GM12878 (cell line): ENCODE measurements around the gene SHLD1. TPM values are rescaled to one million over a fixed set of nuclear protein-coding genes. Genes with fewer than 3 reads are reported as not detected.

Experiments
- ATAC-seq: fragments of 200-7000 bp; cut with Tn5 transposase; 3 replicates; pipeline ENCODE4 v1.9.1; 2020; ENCODE audit warnings: mild to moderate bottlenecking, moderate library complexity
- BruUV-seq: library from RNA; stranded (reverse); fragments of 400-500 nt; replicated peaks from 2 replicates; lab custom pipeline; 2021; lab: Mats Ljungman, UMichigan
- CTCF ChIA-PET: fragments of 300-600 bp; sonication (Branson Sonifier 250); formaldehyde crosslinking; extraction: SDS; loops from one replicate; lab custom pipeline; 2021; ENCODE audit warnings: inconsistent platforms; lab: Yijun Ruan, JAX
- POLR2A ChIA-PET: fragments of 350-600 bp; formaldehyde crosslinking; extraction: SDS; loops from one replicate; lab custom pipeline; 2021; ENCODE audit warnings: inconsistent platforms; lab: Charles Lee
- RAD21 ChIA-PET: fragments of 300-600 bp; sonication (Branson Sonifier 250); formaldehyde crosslinking; loops from one replicate; lab custom pipeline; 2023; ENCODE audit warnings: antibody characterized with exemption; ENCODE audit not compliant: unreplicated experiment; lab: Charles Lee
- SMC1A ChIA-PET: fragments of 300-600 bp; sonication (Branson Sonifier 250); formaldehyde crosslinking; loops from one replicate; lab custom pipeline; 2023; ENCODE audit not compliant: unreplicated experiment, uncharacterized antibody; lab: Charles Lee
- DNase-seq: peaks from one replicate; pipeline ENCODE4 v3.0.0-alpha.2; 2011; ENCODE audit warnings: low read depth, low spot score
- FAIRE-seq: peaks from 3 replicates; lab custom pipeline; 2011; peaks lifted over from hg19 to GRCh38; lab: Jason Lieb, UNC
- H2AFZ ChIP-seq: 2 replicates; pipeline ENCODE4 v1.6.0; 2011; ENCODE audit warnings: low read depth, low read length, control low read depth; ENCODE audit not compliant: control insufficient read depth
- H3K27ac ChIP-seq: 2 replicates; pipeline ENCODE4 v1.5.1; 2011; ENCODE audit warnings: control low read depth; ENCODE audit not compliant: control insufficient read depth, insufficient read depth
- H3K27me3 ChIP-seq, 2 experiments: replicated peaks in 1 of 2; 2 replicates each; pipeline versions ENCODE4 v1.6.0 to v1.6.1; 2011; ENCODE audit warnings: low read length in 1 of 2; ENCODE audit not compliant: control insufficient read depth in 2 of 2, insufficient read depth in 2 of 2
- H3K36me3 ChIP-seq, 2 experiments: 2 replicates each; pipeline ENCODE4 v1.5.1; 2011; ENCODE audit warnings: low read length in 1 of 2; ENCODE audit not compliant: control insufficient read depth in 2 of 2, insufficient read depth in 2 of 2
- H3K4me1 ChIP-seq: 2 replicates; pipeline ENCODE4 v1.6.1; 2011; ENCODE audit warnings: mild to moderate bottlenecking, low read length, moderate library complexity, mixed read lengths; ENCODE audit not compliant: control insufficient read depth, insufficient read depth
- H3K4me2 ChIP-seq: 2 replicates; pipeline ENCODE4 v1.6.0; 2011; ENCODE audit warnings: control low read depth; ENCODE audit not compliant: control insufficient read depth, insufficient read depth
- H3K4me3 ChIP-seq: fragments of 200-600 bp; sonication (generic); 2 replicates; pipeline ENCODE4 v1.5.1; 2016
- H3K79me2 ChIP-seq: 2 replicates; pipeline ENCODE4 v1.6.0; 2011; ENCODE audit warnings: low read length; ENCODE audit not compliant: control insufficient read depth, insufficient read depth
- H3K9ac ChIP-seq: 2 replicates; pipeline ENCODE4 v1.8.0; 2011; ENCODE audit warnings: low read length, control low read depth, mixed read lengths; ENCODE audit not compliant: control insufficient read depth, insufficient read depth
- H3K9me3 ChIP-seq: replicated peaks from 3 replicates; pipeline ENCODE4 v1.5.1; 2011; ENCODE audit warnings: mild to moderate bottlenecking, low read length; ENCODE audit not compliant: control insufficient read depth, insufficient read depth
- H4K20me1 ChIP-seq: 2 replicates; pipeline ENCODE4 v1.6.0; 2011; ENCODE audit not compliant: control insufficient read depth, insufficient read depth
- ATF7 ChIP-seq: fragments of 450-650 bp; IDR thresholded peaks from 2 replicates; pipeline ENCODE4 v1.6.1; 2016; ENCODE audit warnings: low read depth, mild to moderate bottlenecking
- BACH1 ChIP-seq: fragments of 450-650 bp; IDR thresholded peaks from 2 replicates; pipeline ENCODE4 v1.6.1; 2017; ENCODE audit warnings: mild to moderate bottlenecking, borderline replicate concordance
- BHLHE40 ChIP-seq, 2 experiments: fragments of 450-650 bp in 1 of 2; IDR thresholded peaks; 2 replicates each; pipeline ENCODE4 v1.6.1; 2011 to 2017; ENCODE audit warnings: low read depth in 2 of 2, borderline replicate concordance in 1 of 2, improper control_type of control experiment in 1 of 2, low read length in 1 of 2, mild to moderate bottlenecking in 1 of 2
- CBFB ChIP-seq: IDR thresholded peaks from 2 replicates; pipeline ENCODE4 v1.6.1; 2016; ENCODE audit warnings: antibody characterized with exemption, low read depth
- CHD4 ChIP-seq: fragments of 200-600 bp; sonication (generic); IDR thresholded peaks from 2 replicates; pipeline ENCODE4 v1.6.1; 2016; ENCODE audit warnings: mild to moderate bottlenecking
- EZH2 ChIP-seq: IDR thresholded peaks from 2 replicates; pipeline ENCODE4 v1.6.1; 2012; ENCODE audit warnings: low read depth, mild to moderate bottlenecking, control low read depth, inconsistent platforms, low read length, borderline replicate concordance; ENCODE audit not compliant: control insufficient read depth
- MYB ChIP-seq: fragments of 150-350 bp; IDR thresholded peaks from 2 replicates; pipeline ENCODE4 v1.6.1; 2014; ENCODE audit warnings: mild to moderate bottlenecking, low read depth, low read length, borderline replicate concordance
- ZZZ3 ChIP-seq: IDR thresholded peaks from 2 replicates; pipeline ENCODE4 v1.6.1; 2011; ENCODE audit warnings: low read depth; ENCODE audit not compliant: control insufficient read depth, insufficient read length
- WGBS: methylation state at CpG from one replicate; pipeline ENCODE4 v1.1.6; 2016; ENCODE audit warnings: low lambda C conversion rate; ENCODE audit not compliant: insufficient replicate concordance, insufficient coverage; ENCODE audit errors: missing lambda C conversion rate; 5-methylcytosine and 5-hydroxymethylcytosine counted together
- in situ Hi-C: fragments of 300-500 bp; cut with MboI; formaldehyde crosslinking; loops from 9 replicates; pipeline ENCODE4 v1.14.3; 2018; ENCODE audit warnings: mixed read lengths
- intact Hi-C: fragments of 100-400 bp; cut with micrococcal nuclease; formaldehyde crosslinking; loops from one replicate; pipeline ENCODE4 v1.14.2; 2022; ENCODE audit not compliant: unreplicated experiment
- polyA plus RNA-seq, 11 experiments: library from polyadenylated mRNA; depleted of rRNA in 4 of 11; unstranded in 6 of 11; stranded (reverse) in 5 of 11; fragments of >200 nt; fragmentation: Nextera tagmentation in 4 of 11; fragmentation: Illumina TruSeq in 1 of 11; extraction: Ambion mirVana in 4 of 11; extraction: Trizol in 1 of 11; gene quantifications; 1 replicate in 1 of 11; 2 replicates in 10 of 11; pipeline versions ENCODE4 v1.2.1 to v1.2.3, GENCODE V29; 2011 to 2016; ENCODE audit warnings: inconsistent platforms in 2 of 11, missing spikeins in 2 of 11, low read depth in 1 of 11
- total RNA-seq, 4 experiments: library from RNA; depleted of rRNA in 3 of 4; stranded (reverse); fragments of >200 nt in 3 of 4; fragmentation: Illumina TruSeq in 1 of 4; extraction: Trizol in 1 of 4; gene quantifications; 2 replicates each; pipeline versions ENCODE4 v1.2.1 to v1.2.3, GENCODE V29; 2013 to 2021
- TF ChIP-seq, protein P1 (sequence below): fragments of 450-650 bp; conservative IDR thresholded peaks from 2 replicates; pipeline ENCODE4 v1.6.1; 2017; ENCODE audit warnings: mild to moderate bottlenecking, moderate library complexity
- TF ChIP-seq, protein P2 (sequence below), 3 experiments: IDR thresholded peaks in 2 of 3; conservative IDR thresholded peaks in 1 of 3; 2 replicates each; pipeline ENCODE4 v1.5.1; 2011; ENCODE audit warnings: low read depth in 3 of 3, low read length in 3 of 3, mild to moderate bottlenecking in 3 of 3, control low read depth in 2 of 3, moderate library complexity in 2 of 3, inconsistent platforms in 1 of 3, mixed read lengths in 1 of 3; ENCODE audit not compliant: control insufficient read depth in 2 of 3, insufficient read depth in 1 of 3; ENCODE audit errors: extremely low read depth in 1 of 3
- TF ChIP-seq, protein P3 (sequence below): IDR thresholded peaks from 2 replicates; pipeline ENCODE4 v1.6.1; 2011; ENCODE audit warnings: low read depth, low read length, improper control_type of control experiment, borderline replicate concordance

The SHLD1 gene
- total and polyA plus RNA-seq, 10 of the 15 experiments (the other 5 are each of a cell fraction or from before 2014, with no cell fraction given): 10.8 to 70.9 (median 25.4) TPM

DNA sequence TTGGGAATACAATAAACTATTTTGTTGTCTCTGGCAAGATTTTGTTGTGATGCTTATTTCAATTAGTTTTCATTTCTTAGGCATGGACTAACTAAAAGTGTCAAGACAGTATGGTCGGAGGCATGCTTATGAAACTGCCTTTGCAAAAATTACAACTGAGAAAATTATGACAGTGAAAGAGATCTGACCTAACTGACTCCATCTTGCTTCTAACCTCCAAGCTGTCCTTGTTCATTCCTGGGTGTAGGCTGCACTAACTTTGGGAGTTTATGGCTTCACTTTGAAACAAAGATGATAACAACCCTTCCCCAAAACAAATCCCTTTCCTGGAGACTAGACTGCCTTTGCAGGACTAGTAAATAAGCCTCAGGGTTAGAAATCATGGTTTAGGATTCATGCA, 4.1 kb upstream of the SHLD1 start:
- DNase-seq (no peak), FAIRE-seq (no peak), ATAC-seq (no peak)
- Histone ChIP-seq H2AFZ (no peak overlapping the region), H3K27me3 (no peaks in the 10 kb centered on the region), H3K9ac (no peak overlapping the region), H3K79me2 (peaks cover 6% of the 10 kb centered on the region), H3K36me3 (no peaks in the 10 kb centered on the region), H3K4me3 (no peak overlapping the region), H3K4me1 (peaks cover 3% of the 10 kb centered on the region; the same call in 1 of the 2 replicates), H3K4me2 (no peak overlapping the region), H3K27ac (no peak overlapping the region), H4K20me1 (no peaks in the 10 kb centered on the region), H3K9me3 (no peaks in the 10 kb centered on the region)
- ChIA-PET RAD21 (interaction anchor here (1.8 kb wide), 1 partner anchor 101 kb away, joined by 3 read pairs; no protein-coding TSS in a partner anchor), CTCF (interaction anchor here (0.8 to 1.4 kb wide), 2 partner anchors 48 to 217 kb away, joined by 4 to 5 read pairs; no protein-coding TSS in a partner anchor), SMC1A (interaction anchor here (0.7 to 1.2 kb wide), 4 partner anchors 51 to 216 kb away, joined by 3 read pairs; no protein-coding TSS in a partner anchor), POLR2A (interaction anchor here (0.5 to 0.7 kb wide), 2 partner anchors 11 to 218 kb away, joined by 3 to 5 read pairs; no protein-coding TSS in a partner anchor)
- TF ChIP-seq, protein P1, sequence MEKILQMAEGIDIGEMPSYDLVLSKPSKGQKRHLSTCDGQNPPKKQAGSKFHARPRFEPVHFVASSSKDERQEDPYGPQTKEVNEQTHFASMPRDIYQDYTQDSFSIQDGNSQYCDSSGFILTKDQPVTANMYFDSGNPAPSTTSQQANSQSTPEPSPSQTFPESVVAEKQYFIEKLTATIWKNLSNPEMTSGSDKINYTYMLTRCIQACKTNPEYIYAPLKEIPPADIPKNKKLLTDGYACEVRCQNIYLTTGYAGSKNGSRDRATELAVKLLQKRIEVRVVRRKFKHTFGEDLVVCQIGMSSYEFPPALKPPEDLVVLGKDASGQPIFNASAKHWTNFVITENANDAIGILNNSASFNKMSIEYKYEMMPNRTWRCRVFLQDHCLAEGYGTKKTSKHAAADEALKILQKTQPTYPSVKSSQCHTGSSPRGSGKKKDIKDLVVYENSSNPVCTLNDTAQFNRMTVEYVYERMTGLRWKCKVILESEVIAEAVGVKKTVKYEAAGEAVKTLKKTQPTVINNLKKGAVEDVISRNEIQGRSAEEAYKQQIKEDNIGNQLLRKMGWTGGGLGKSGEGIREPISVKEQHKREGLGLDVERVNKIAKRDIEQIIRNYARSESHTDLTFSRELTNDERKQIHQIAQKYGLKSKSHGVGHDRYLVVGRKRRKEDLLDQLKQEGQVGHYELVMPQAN: no peak
- TF ChIP-seq CBFB (no peak), CHD4 (no peak), ZZZ3 (no peak), EZH2 (no peak), MYB (no peak), BHLHE40 (IDR thresholded peaks at IDR 0.05; ENCODE audit: borderline replicate concordance in 1 of 2, low read depth in 2 of 2, low read length in 1 of 2) (no peak), BACH1 (no peak), ATF7 (no peak)
- TF ChIP-seq, protein P2, sequence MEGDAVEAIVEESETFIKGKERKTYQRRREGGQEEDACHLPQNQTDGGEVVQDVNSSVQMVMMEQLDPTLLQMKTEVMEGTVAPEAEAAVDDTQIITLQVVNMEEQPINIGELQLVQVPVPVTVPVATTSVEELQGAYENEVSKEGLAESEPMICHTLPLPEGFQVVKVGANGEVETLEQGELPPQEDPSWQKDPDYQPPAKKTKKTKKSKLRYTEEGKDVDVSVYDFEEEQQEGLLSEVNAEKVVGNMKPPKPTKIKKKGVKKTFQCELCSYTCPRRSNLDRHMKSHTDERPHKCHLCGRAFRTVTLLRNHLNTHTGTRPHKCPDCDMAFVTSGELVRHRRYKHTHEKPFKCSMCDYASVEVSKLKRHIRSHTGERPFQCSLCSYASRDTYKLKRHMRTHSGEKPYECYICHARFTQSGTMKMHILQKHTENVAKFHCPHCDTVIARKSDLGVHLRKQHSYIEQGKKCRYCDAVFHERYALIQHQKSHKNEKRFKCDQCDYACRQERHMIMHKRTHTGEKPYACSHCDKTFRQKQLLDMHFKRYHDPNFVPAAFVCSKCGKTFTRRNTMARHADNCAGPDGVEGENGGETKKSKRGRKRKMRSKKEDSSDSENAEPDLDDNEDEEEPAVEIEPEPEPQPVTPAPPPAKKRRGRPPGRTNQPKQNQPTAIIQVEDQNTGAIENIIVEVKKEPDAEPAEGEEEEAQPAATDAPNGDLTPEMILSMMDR (IDR thresholded peaks at IDR 0.05 in 2 of 3, conservative IDR thresholded peaks at IDR 0.05 in 1 of 3; ENCODE audit: control insufficient read depth in 2 of 3, extremely low read depth in 1 of 3, insufficient read depth in 1 of 3, low read depth in 3 of 3, low read length in 3 of 3): no peak
- TF ChIP-seq, protein P3, sequence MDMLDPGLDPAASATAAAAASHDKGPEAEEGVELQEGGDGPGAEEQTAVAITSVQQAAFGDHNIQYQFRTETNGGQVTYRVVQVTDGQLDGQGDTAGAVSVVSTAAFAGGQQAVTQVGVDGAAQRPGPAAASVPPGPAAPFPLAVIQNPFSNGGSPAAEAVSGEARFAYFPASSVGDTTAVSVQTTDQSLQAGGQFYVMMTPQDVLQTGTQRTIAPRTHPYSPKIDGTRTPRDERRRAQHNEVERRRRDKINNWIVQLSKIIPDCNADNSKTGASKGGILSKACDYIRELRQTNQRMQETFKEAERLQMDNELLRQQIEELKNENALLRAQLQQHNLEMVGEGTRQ: no peak
- WGBS: 48% methylated on average over 1 of the region's 1 CpG
- no TSS peak for BruUV-seq
- intact Hi-C loops (no loop called here), in situ Hi-C loops (no loop called here)
